Activated CD4-positive, alpha-beta T cell treated with anti-CD3 and anti-CD28 coated beads for 48 hours (primary cell): ENCODE data around the gene HK2.
A peak's percentile ranks its signal among the peaks of the same experiment; 100 is the strongest.
"Not testable (repeated sequence)": the region's sequence is repeated elsewhere in the genome, so short reads cannot be mapped to it uniquely, and the experiment has no call there.

Source experiments
- DNase-seq: peaks from one replicate; pipeline ENCODE4 v3.0.0-alpha.2; 2020

Gene HK2

GRCh38 chr2:74835831-74836674 lies 2.1 kb downstream of the HK2 start:
- DNase-seq: no peak

- no peak for DNase-seq
Observed at GRCh38 chr2:74836675-74837401, 2.9 kb downstream of the HK2 start.

GRCh38 chr2:74841641-74842040 lies 7.7 kb downstream of the HK2 start:
- no peak for DNase-seq

- no peak for DNase-seq
Observed at GRCh38 chr2:74843433-74843832, 9.5 kb downstream of the HK2 start.

GRCh38 chr2:74843899-74844298 lies 10.0 kb downstream of the HK2 start:
- DNase-seq: peak; percentile 51

GRCh38 chr2:74844752-74845151 lies 10.8 kb downstream of the HK2 start:
- DNase-seq: no peak

GRCh38 chr2:74845217-74845751 lies 11.4 kb downstream of the HK2 start:
- DNase-seq: peak; percentile 42

GRCh38 chr2:74845991-74846390 lies 12.1 kb downstream of the HK2 start:
- DNase-seq: no peak

GRCh38 chr2:74846481-74846880 lies 12.6 kb downstream of the HK2 start:
- no peak for DNase-seq

GRCh38 chr2:74847070-74847858 lies 13.3 kb downstream of the HK2 start:
- DNase-seq: no peak

GRCh38 chr2:74849228-74849892 lies 15.4 kb downstream of the HK2 start:
- DNase-seq: peak; percentile 41

GRCh38 chr2:74850496-74851190 lies 16.7 kb downstream of the HK2 start:
- no peak for DNase-seq

- no peak for DNase-seq
Observed at GRCh38 chr2:74851191-74851566, 17.3 kb downstream of the HK2 start.

GRCh38 chr2:74853360-74853759 lies 19.4 kb downstream of the HK2 start:
- not testable (repeated sequence) for DNase-seq

- no peak for DNase-seq
Observed at GRCh38 chr2:74854401-74854800, 20.5 kb downstream of the HK2 start.

GRCh38 chr2:74855114-74855707 lies 21.3 kb downstream of the HK2 start:
- DNase-seq: not testable (repeated sequence)

- no peak for DNase-seq
Observed at GRCh38 chr2:74856004-74856578, 22.2 kb downstream of the HK2 start.

GRCh38 chr2:74856599-74856998 lies 22.7 kb downstream of the HK2 start:
- no peak for DNase-seq

GRCh38 chr2:74857215-74857614 lies 23.3 kb downstream of the HK2 start:
- no peak for DNase-seq

- DNase-seq: no peak
Observed at GRCh38 chr2:74857725-74858124, 23.8 kb downstream of the HK2 start.

GRCh38 chr2:74858281-74858680 lies 24.4 kb downstream of the HK2 start:
- DNase-seq: no peak
